Upper lobe of left lung (tissue), 6 donors: ENCODE results near the gene TUBB3. TPM values are rescaled to one million over a fixed set of nuclear protein-coding genes. Genes with fewer than 3 reads are reported as not detected.

ENCODE experiments used
- ATAC-seq, 2 donors: fragments of 200-7000 bp; cut with Tn5 transposase; one replicate each; pipeline ENCODE4 v1.9.1; 2022; ENCODE audit warnings: mild to moderate bottlenecking in 2 of 2, moderate library complexity in 2 of 2; ENCODE audit not compliant: low FRiP score in 2 of 2
- DNase-seq, 2 donors: peaks; one replicate each; pipeline ENCODE4 v3.0.0-alpha.2; 2019 to 2020
- H3K27ac ChIP-seq, 4 donors: fragments of 200-600 bp; sonication (generic); one replicate each; pipeline ENCODE4 v1.5.1; 2016 to 2019
- H3K27me3 ChIP-seq, 4 donors: fragments of 200-600 bp; sonication (generic); one replicate each; pipeline ENCODE4 v1.5.1; 2017 to 2019
- H3K36me3 ChIP-seq, 4 donors: fragments of 200-600 bp; sonication (generic); one replicate each; pipeline ENCODE4 v1.5.1; 2016 to 2019
- H3K4me1 ChIP-seq, 4 donors: fragments of 200-600 bp; sonication (generic); one replicate each; pipeline ENCODE4 v1.5.1; 2018 to 2019
- H3K4me3 ChIP-seq, 4 donors: fragments of 200-600 bp; sonication (generic); one replicate each; pipeline ENCODE4 v1.5.1; 2017 to 2019; ENCODE audit warnings: mild to moderate bottlenecking in 2 of 4, moderate library complexity in 1 of 4
- H3K9me3 ChIP-seq, 4 donors: fragments of 200-600 bp; sonication (generic); one replicate each; pipeline ENCODE4 v1.5.1; 2018 to 2019
- CTCF ChIP-seq, 6 experiments: fragments of 450-650 bp in 4 of 6; fragments of 200-600 bp in 2 of 6; sonication (generic) in 2 of 6; IDR thresholded peaks; one replicate each; pipeline ENCODE4 v1.5.1; 2016 to 2019; ENCODE audit warnings: antibody characterized with exemption in 6 of 6
- EP300 ChIP-seq, 4 donors: sonication (generic); formaldehyde crosslinking; IDR thresholded peaks; one replicate each; pipeline ENCODE4 v1.5.1; 2017; ENCODE audit warnings: antibody characterized with exemption in 4 of 4, control low read depth in 2 of 4
- POLR2A ChIP-seq, 4 donors: fragments of 450-650 bp; IDR thresholded peaks; one replicate each; pipeline ENCODE4 v1.5.1; 2016 to 2017; ENCODE audit warnings: antibody characterized with exemption in 4 of 4, mild to moderate bottlenecking in 2 of 4
- POLR2AphosphoS5 ChIP-seq, 2 donors: sonication (generic); formaldehyde crosslinking; IDR thresholded peaks; one replicate each; pipeline ENCODE4 v1.5.1; 2017; ENCODE audit warnings: antibody characterized with exemption in 2 of 2
- WGBS, 2 donors: methylation state at CpG; one replicate each; pipeline ENCODE4 v1.1.5; 2017 to 2018; 5-methylcytosine and 5-hydroxymethylcytosine counted together
- total RNA-seq, 6 donors: library from RNA; depleted of rRNA in 4 of 6; stranded (reverse); fragments of >200 nt in 4 of 6; gene quantifications; one replicate each; pipeline versions ENCODE4 v1.1.0 to v1.2.1, GENCODE V29; 2016 to 2021
- donor health status: DM: no; HTN: no; CAD: no; lungs with moderate emphysema.
- donor health status: DM: no; HTN: yes; CAD: no; lungs with severe emphysema.

The TUBB3 gene
- total RNA-seq, 6 donors from 2014 or later, result 0.33 to 9.2 (median 2.1) TPM; not detected in 1

- TF ChIP-seq CTCF (IDR thresholded peaks at IDR 0.05) (no peak), EP300 (IDR thresholded peaks at IDR 0.05) (no peak), POLR2AphosphoS5 (IDR thresholded peaks at IDR 0.05) (no peak), POLR2A (IDR thresholded peaks at IDR 0.05) (no peak)
- Histone ChIP-seq H3K4me3 (no peak overlapping the region), H3K27me3 (no peaks in the 10 kb centered on the region), H3K36me3 (peaks cover 0 to 20% (median 13%) of the 10 kb centered on the region in 4 donors), H3K27ac (no peak overlapping the region), H3K9me3 (no peaks in the 10 kb centered on the region), H3K4me1 (peaks cover 9 to 27% (median 17%) of the 10 kb centered on the region in 4 donors)
- 93 to 94% methylated on average over 5 to 6 of the region's 6 CpGs for WGBS, 2 donors
- DNase-seq (no peak), ATAC-seq (no peak)
These were observed 29.4 kb downstream of the TUBB3 start for GRCh38 chr16:89952551-89952950.

GRCh38 chr16:89953671-89954406, 30.7 kb downstream of the TUBB3 start:
- H3K9me3 ChIP-seq, result no peaks in the 10 kb centered on the region
- DNase-seq, result no peak
- TF ChIP-seq POLR2AphosphoS5 (IDR thresholded peaks at IDR 0.05) (no peak), CTCF (IDR thresholded peaks at IDR 0.05) (no peak), POLR2A (IDR thresholded peaks at IDR 0.05) (no peak), EP300 (IDR thresholded peaks at IDR 0.05) (no peak)
- WGBS, 2 donors, result 90 to 91% methylated on average over 6 to 11 of the region's 11 CpGs
- no peak for ATAC-seq
- peaks cover 9 to 18% (median 11%) of the 10 kb centered on the region in 4 donors for H3K4me1 ChIP-seq
- peaks cover 0 to 33% (median 20%) of the 10 kb centered on the region in 4 donors for H3K36me3 ChIP-seq
- no peak overlapping the region for H3K4me3 ChIP-seq
- H3K27ac ChIP-seq, result no peak overlapping the region
- no peaks in the 10 kb centered on the region for H3K27me3 ChIP-seq

- Histone ChIP-seq H3K9me3 (no peaks in the 10 kb centered on the region), H3K36me3 (peaks cover 0 to 39% (median 23%) of the 10 kb centered on the region in 4 donors), H3K27me3 (no peaks in the 10 kb centered on the region), H3K4me3 (no peak overlapping the region), H3K4me1 (peaks cover 5 to 13% (median 7%) of the 10 kb centered on the region in 4 donors), H3K27ac (no peak overlapping the region)
- no peak for ATAC-seq
- WGBS, 2 donors, result 93 to 95% methylated on average over 15 of the region's 15 CpGs
- DNase-seq, result no peak
- no peak for TF ChIP-seq EP300 (IDR thresholded peaks at IDR 0.05)
- no peak for TF ChIP-seq CTCF (IDR thresholded peaks at IDR 0.05)
- TF ChIP-seq POLR2A (IDR thresholded peaks at IDR 0.05), result no peak
These were observed 31.3 kb downstream of the TUBB3 start for GRCh38 chr16:89954462-89954861.

GRCh38 chr16:89955001-89955685, 32.0 kb downstream of the TUBB3 start:
- TF ChIP-seq EP300 (IDR thresholded peaks at IDR 0.05) (no peak), CTCF (IDR thresholded peaks at IDR 0.05) (no peak), POLR2AphosphoS5 (IDR thresholded peaks at IDR 0.05) (no peak), POLR2A (IDR thresholded peaks at IDR 0.05) (no peak)

More at GRCh38 chr16:89955001-89955685, 32.0 kb downstream of the TUBB3 start:
- Histone ChIP-seq H3K27ac (no peak overlapping the region), H3K27me3 (no peaks in the 10 kb centered on the region), H3K36me3 (peaks cover 0 to 46% (median 23%) of the 10 kb centered on the region in 4 donors), H3K9me3 (no peaks in the 10 kb centered on the region), H3K4me3 (no peak overlapping the region), H3K4me1 (peaks cover 0 to 6% (median 2%) of the 10 kb centered on the region in 4 donors)
- WGBS, 2 donors, result 90 to 93% methylated on average over 9 to 15 of the region's 15 CpGs
- ATAC-seq, result no peak
- DNase-seq, result no peak
